Measurements from ENCODE around the gene CLIP3. TPM values are rescaled to one million over a fixed set of nuclear protein-coding genes. Genes with fewer than 3 reads are reported as not detected.

Gene CLIP3
- total and polyA plus RNA-seq, 9 of the 15 experiments (the other 6 are each of a cell fraction or from before 2014, with no cell fraction given): 0.01 to 0.50 (median 0.15) TPM; not detected in 1

- no peaks in the 10 kb centered on the region for H4K20me1 ChIP-seq (replicated peaks; ENCODE audit: control insufficient read depth, insufficient read depth, low read length)
- H3K27me3 ChIP-seq (ENCODE audit: control insufficient read depth in 2 of 2, insufficient read depth in 2 of 2, low read length in 2 of 2): no peaks in the 10 kb centered on the region
- peak within 1 kb of the TSS; percentile 82 for H3K27ac ChIP-seq (ENCODE audit: extremely low read depth, low read depth, low read length)
- H3K4me1 ChIP-seq (replicated peaks in 1 of 2; ENCODE audit: control insufficient read depth in 2 of 2, insufficient read depth in 2 of 2, low read length in 2 of 2): peaks cover 11 to 26% of the 10 kb centered on the region in 2 experiments; a peak in 4 of 5 replicates
- peak within 1 kb of the TSS; percentile 88 to 94 for H3K9ac ChIP-seq (ENCODE audit: insufficient read depth in 1 of 2, low read depth in 2 of 2, low read length in 2 of 2)
- H2AFZ ChIP-seq (ENCODE audit: low read depth, low read length): peak within 1 kb of the TSS; percentile 85
- no peaks in the 10 kb centered on the region for H3K9me1 ChIP-seq (ENCODE audit: control insufficient read depth, insufficient read depth, low read length)
- intact Hi-C loops (cut with micrococcal nuclease) (loop anchor here (1.0 kb wide), 1 partner anchor 37 kb away; no protein-coding TSS in a partner anchor), in situ Hi-C loops (cut with MboI) (no loop called here)
- BruUV-seq (replicated peaks): TSS peak; percentile 82
- DNase-seq (ENCODE audit: extremely low read depth in 1 of 4, low spot score in 3 of 4): peak; percentile 98 to 100 (median 98)
- peak; percentile 99 for ATAC-seq
- H3K9me3 ChIP-seq (replicated peaks; ENCODE audit: control insufficient read depth, insufficient read depth, low read depth, low read length): no peaks in the 10 kb centered on the region
- 0% methylated on average over 39 of the region's 42 CpGs for WGBS (ENCODE audit: insufficient coverage, low coverage, missing lambda C conversion rate)
- H3K4me2 ChIP-seq (ENCODE audit: insufficient read depth, low read length): peak within 1 kb of the TSS; percentile 90
- peak; percentile 100 for FAIRE-seq
- POLR2A ChIA-PET: interaction anchor here (0.6 to 1.2 kb wide), 12 partner anchors 10 to 230 kb away, joined by 3 to 9 read pairs (median 4); partner anchors contain the start of genes SDHAF1 and THAP8
- CTCF ChIA-PET (ENCODE audit: low intra/inter-chr PET ratio): no interaction called here
- peaks cover 18% of the 10 kb centered on the region; the same call in 1 of the 3 replicates for H3K36me3 ChIP-seq (ENCODE audit: control insufficient read depth, insufficient read depth, low read length)
- H3K79me2 ChIP-seq (ENCODE audit: control insufficient read depth, insufficient read depth, low read length): peaks cover 31% of the 10 kb centered on the region
- H3K4me3 ChIP-seq: peak within 1 kb of the TSS; percentile 87
- no peak for TF ChIP-seq POU5F1 (IDR thresholded peaks at IDR 0.05; ENCODE audit: borderline replicate concordance, low read depth, low read length, partially characterized antibody)
- TF ChIP-seq SAP30 (IDR thresholded peaks at IDR 0.05; ENCODE audit: borderline replicate concordance, insufficient read depth, low read depth, low read length, poor library complexity, severe bottlenecking): peak; percentile 85
- TF ChIP-seq MXI1 (IDR thresholded peaks at IDR 0.05; ENCODE audit: low read depth, low read length): peak; percentile 55; the same call in 1 of the 2 replicates
- TF ChIP-seq L3MBTL2 (IDR thresholded peaks at IDR 0.05): peak; percentile 55; the same call in 1 of the 2 replicates
- peak; percentile 56; the same call in 1 of the 2 replicates for TF ChIP-seq C11orf30 (IDR thresholded peaks at IDR 0.05; ENCODE audit: low read depth)
- TF ChIP-seq BACH1 (tag; IDR thresholded peaks at IDR 0.05): no peak
- no peak for TF ChIP-seq KLF1 (tag; IDR thresholded peaks at IDR 0.05)
- TF ChIP-seq TCF7L2 (IDR thresholded peaks at IDR 0.05; ENCODE audit: low read depth, low read length): no peak
- TF ChIP-seq ZBTB8A (IDR thresholded peaks at IDR 0.05; ENCODE audit: partially characterized antibody): no peak
- TF ChIP-seq ATF1 (CRISPR knock-in tag; IDR thresholded peaks at IDR 0.05): 0 out of 2 replicates have a peak, but pooled peaks have one; percentile 12
- peak; percentile 94 for TF ChIP-seq ATF1 (tag; IDR thresholded peaks at IDR 0.05)
- no peak for TF ChIP-seq CEBPG (CRISPR knock-in tag; IDR thresholded peaks at IDR 0.05)
- no peak for TF ChIP-seq CEBPG (tag; conservative IDR thresholded peaks at IDR 0.05 in 1 of 2, IDR thresholded peaks at IDR 0.05 in 1 of 2)
- TF ChIP-seq PRDM10 (IDR thresholded peaks at IDR 0.05; ENCODE audit: partially characterized antibody): peak; percentile 93
- TF ChIP-seq THRB (CRISPR knock-in tag; conservative IDR thresholded peaks at IDR 0.05): peak; percentile 89; the same call in 1 of the 2 replicates
- TF ChIP-seq MIER1 (IDR thresholded peaks at IDR 0.05; ENCODE audit: low read depth): peak; percentile 36; the same call in 1 of the 2 replicates
These were observed 18.4 kb downstream of the CLIP3 start, which contains the start of gene ALKBH6 for GRCh38 chr19:36014012-36014924. ALKBH6 (minus strand) TSS chr19:36014213; CDS start chr19:36013397, 816 bp downstream.

Data from K562 (cell line).